Measurements from ENCODE around the gene GDF15.
A peak's percentile ranks its signal among the peaks of the same experiment; 100 is the strongest.
"Not testable (repeated sequence)": the region's sequence is repeated elsewhere in the genome, so short reads cannot be mapped to it uniquely, and the experiment has no call there.

The GDF15 gene

DNA sequence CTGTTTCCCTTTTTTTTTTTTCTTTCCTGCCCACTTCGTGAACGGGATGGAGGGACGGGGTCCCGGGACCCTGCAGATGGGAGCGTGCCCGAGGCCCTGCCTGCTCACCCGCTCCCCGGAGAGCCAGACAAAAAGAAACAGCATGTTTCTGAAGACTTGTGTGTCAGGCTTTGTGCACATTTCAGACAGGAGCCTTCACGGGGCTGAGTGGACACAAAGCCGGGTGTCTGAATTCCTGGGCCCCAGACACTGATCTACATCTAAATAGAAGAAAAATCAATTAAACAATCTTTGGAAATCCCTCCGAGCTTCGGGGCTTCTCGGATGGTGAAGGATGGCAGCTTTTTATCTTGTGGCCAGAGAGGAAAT is 41.4 kb upstream of the GDF15 start:
- peaks cover 0 to 69% (median 0%) of the 10 kb centered on the region in 11 experiments; a peak in 5 of 22 replicates for H4K20me1 ChIP-seq
- H3K27me3 ChIP-seq, result no peaks in the 10 kb centered on the region
- H3K9me3 ChIP-seq (replicated peaks in 1 of 11), result no peaks in the 10 kb centered on the region
- H3K4me3 ChIP-seq, result no peak overlapping the region
- peak overlapping the region in 4 of 11 experiments; percentile 2 to 92 (median 58); a peak in 7 of 22 replicates for H3K4me2 ChIP-seq
- H3K4me1 ChIP-seq, result peaks cover 25 to 69% (median 32%) of the 10 kb centered on the region in 10 experiments
- H3K9ac ChIP-seq, result peak overlapping the region in 7 of 11 experiments; percentile 8 to 62 (median 31); a peak in 5 of 22 replicates
- no peak for TF ChIP-seq Cebpa-rat (IDR thresholded peaks at IDR 0.05)
- peaks cover 0 to 67% (median 0%) of the 10 kb centered on the region in 11 experiments; a peak in 7 of 22 replicates for H3K36me3 ChIP-seq
- no peak overlapping the region for H3K27ac ChIP-seq

DNA sequence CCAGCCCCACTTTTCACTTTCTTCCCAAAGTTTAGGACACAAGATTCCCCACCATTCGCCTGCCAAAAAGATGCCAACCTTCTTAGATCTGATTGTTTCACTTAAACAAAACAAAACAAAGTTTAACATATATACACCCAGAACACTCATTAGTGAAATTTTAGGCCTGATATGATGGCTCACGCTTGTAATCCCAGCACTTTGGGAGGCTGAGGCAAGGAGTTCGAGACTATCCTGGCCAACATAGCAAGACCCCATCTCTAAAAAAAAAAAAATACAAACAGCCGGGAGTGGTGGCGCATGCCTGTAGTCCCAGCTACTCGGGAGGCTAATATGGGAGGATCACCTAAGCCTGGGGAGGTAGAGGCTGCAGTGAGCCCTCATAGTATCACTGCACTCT is 40.7 kb upstream of the GDF15 start:
- Histone ChIP-seq H3K4me3 (no peak overlapping the region), H4K20me1 (peaks cover 0 to 73% (median 0%) of the 10 kb centered on the region in 11 experiments; a peak in 5 of 22 replicates), H3K9me3 (replicated peaks in 1 of 11) (no peaks in the 10 kb centered on the region), H3K27ac (no peak overlapping the region), H3K27me3 (no peaks in the 10 kb centered on the region), H3K9ac (peak overlapping the region in 4 of 11 experiments; percentile 8 to 35 (median 26); a peak in 3 of 22 replicates), H3K4me2 (peak overlapping the region in 4 of 11 experiments; percentile 2 to 92 (median 58); a peak in 6 of 22 replicates), H3K4me1 (peaks cover 18 to 66% (median 25%) of the 10 kb centered on the region in 10 experiments), H3K36me3 (peaks cover 0 to 74% (median under 1%) of the 10 kb centered on the region in 11 experiments; a peak in 9 of 22 replicates)
- no peak for TF ChIP-seq Cebpa-rat (IDR thresholded peaks at IDR 0.05)

DNA sequence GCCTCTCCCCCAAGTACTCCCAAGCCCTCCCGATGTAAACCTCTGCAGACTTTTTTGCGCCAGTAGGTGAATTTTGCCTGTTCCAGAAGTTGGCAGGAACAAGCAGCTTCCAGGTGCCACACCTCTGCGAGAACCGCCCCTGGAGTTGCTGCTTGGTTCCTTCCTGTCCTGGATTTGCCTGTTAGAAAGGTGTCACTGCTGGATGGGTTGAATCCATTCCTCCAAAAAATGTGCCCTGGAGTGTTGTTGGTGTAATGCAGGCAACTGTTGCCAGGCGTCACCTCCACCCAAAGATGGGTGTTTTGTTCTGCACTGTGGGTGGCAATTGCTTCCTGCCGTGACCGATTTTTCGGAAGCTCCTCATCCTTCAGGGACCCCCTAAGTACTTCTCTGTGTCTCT is 39.9 kb upstream of the GDF15 start:
- H3K36me3 ChIP-seq, result peaks cover 0 to 82% (median 5%) of the 10 kb centered on the region in 11 experiments; a peak in 9 of 22 replicates
- H3K4me3 ChIP-seq, result no peak overlapping the region
- peak overlapping the region in 3 of 11 experiments; percentile 4 to 27 (median 7); a peak in 2 of 22 replicates for H3K9ac ChIP-seq
- H3K4me2 ChIP-seq, result peak overlapping the region; percentile 16 to 92 (median 41); a peak in 18 of 22 replicates
- H3K9me3 ChIP-seq (replicated peaks in 1 of 11), result no peaks in the 10 kb centered on the region
- peaks cover 0 to 73% (median 0%) of the 10 kb centered on the region in 11 experiments; a peak in 5 of 22 replicates for H4K20me1 ChIP-seq
- no peaks in the 10 kb centered on the region for H3K27me3 ChIP-seq
- no peak for TF ChIP-seq Cebpa-rat (IDR thresholded peaks at IDR 0.05)
- peaks cover 14 to 66% (median 20%) of the 10 kb centered on the region in 10 experiments for H3K4me1 ChIP-seq
- no peak overlapping the region; a peak in 1 of 22 replicates for H3K27ac ChIP-seq

- Histone ChIP-seq H3K9me3 (replicated peaks in 1 of 11) (no peaks in the 10 kb centered on the region), H4K20me1 (peaks cover 0 to 55% (median 0%) of the 10 kb centered on the region in 11 experiments; a peak in 5 of 22 replicates), H3K36me3 (peaks cover 0 to 90% (median 5%) of the 10 kb centered on the region in 11 experiments; a peak in 9 of 22 replicates), H3K9ac (no peak overlapping the region), H3K4me3 (no peak overlapping the region), H3K27ac (no peak overlapping the region), H3K4me2 (no peak overlapping the region), H3K4me1 (peaks cover 7 to 46% (median 11%) of the 10 kb centered on the region in 10 experiments; a peak in 18 of 20 replicates), H3K27me3 (no peaks in the 10 kb centered on the region)
- no peak for TF ChIP-seq Cebpa-rat (IDR thresholded peaks at IDR 0.05)
These were observed 37.8 kb upstream of the GDF15 start for GRCh38 chr19:18348171-18348570.

- peaks cover 0 to 52% (median 0%) of the 10 kb centered on the region in 11 experiments; a peak in 5 of 22 replicates for H4K20me1 ChIP-seq
- not testable (repeated sequence) for H3K9me3 ChIP-seq (replicated peaks in 1 of 11); H3K27me3 ChIP-seq; H3K4me3 ChIP-seq; H3K27ac ChIP-seq
- 0 out of 22 replicates have a peak overlapping the region, but pooled peaks of 1 of the 11 experiments have one; percentile 10 for H3K9ac ChIP-seq
- peak overlapping the region in 1 of 11 experiments; percentile 16; a peak in 1 of 22 replicates for H3K4me2 ChIP-seq
- peaks cover 0 to 90% (median 5%) of the 10 kb centered on the region in 11 experiments; a peak in 9 of 22 replicates for H3K36me3 ChIP-seq
- peaks cover 7 to 39% (median 11%) of the 10 kb centered on the region in 10 experiments; a peak in 18 of 20 replicates for H3K4me1 ChIP-seq
These were observed 37.1 kb upstream of the GDF15 start for GRCh38 chr19:18348818-18349339.

DNA sequence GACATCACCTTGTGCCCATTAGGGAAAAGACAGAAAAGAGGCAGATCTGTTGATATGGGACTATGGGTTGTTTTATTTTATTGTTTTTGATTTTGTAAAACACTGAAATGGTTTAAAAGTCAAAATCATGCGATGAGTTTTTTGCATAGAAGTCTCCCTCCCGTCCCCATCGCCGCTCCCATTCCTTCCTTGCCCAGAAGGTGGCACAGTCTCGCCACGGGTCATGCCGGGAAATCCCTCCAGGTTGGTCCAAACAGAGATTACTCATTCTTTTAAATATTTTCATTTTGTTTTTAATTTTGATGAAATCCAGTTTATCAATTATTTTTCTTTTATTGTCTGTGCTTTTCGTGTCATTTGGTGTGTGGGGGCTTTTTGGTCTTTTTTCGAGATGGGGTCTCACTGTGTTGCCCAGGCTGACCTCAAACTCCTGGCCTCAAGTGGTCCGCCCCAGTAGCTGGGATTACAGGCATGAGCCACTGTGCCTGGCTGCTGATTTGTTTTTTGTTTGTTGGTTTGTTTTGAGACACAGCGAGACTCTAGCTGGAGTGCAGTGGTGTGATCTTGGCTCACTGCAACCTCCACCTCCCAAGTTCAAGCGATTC is 36.3 kb upstream of the GDF15 start:
- Histone ChIP-seq H3K9ac (0 out of 22 replicates have a peak overlapping the region, but pooled peaks of 1 of the 11 experiments have one; percentile 21), H3K36me3 (peaks cover 0 to 90% (median 5%) of the 10 kb centered on the region in 11 experiments; a peak in 9 of 22 replicates), H3K27ac (no peak overlapping the region), H3K4me2 (0 out of 22 replicates have a peak overlapping the region, but pooled peaks of 2 of the 11 experiments have one; percentile 12 to 16), H3K9me3 (replicated peaks in 1 of 11) (no peaks in the 10 kb centered on the region), H3K4me3 (no peak overlapping the region), H4K20me1 (peaks cover 0 to 45% (median 0%) of the 10 kb centered on the region in 11 experiments; a peak in 4 of 22 replicates), H3K27me3 (no peaks in the 10 kb centered on the region), H3K4me1 (peaks cover 7 to 31% (median 10%) of the 10 kb centered on the region in 10 experiments; a peak in 18 of 20 replicates)
- no peak for TF ChIP-seq Cebpa-rat (IDR thresholded peaks at IDR 0.05)

DNA sequence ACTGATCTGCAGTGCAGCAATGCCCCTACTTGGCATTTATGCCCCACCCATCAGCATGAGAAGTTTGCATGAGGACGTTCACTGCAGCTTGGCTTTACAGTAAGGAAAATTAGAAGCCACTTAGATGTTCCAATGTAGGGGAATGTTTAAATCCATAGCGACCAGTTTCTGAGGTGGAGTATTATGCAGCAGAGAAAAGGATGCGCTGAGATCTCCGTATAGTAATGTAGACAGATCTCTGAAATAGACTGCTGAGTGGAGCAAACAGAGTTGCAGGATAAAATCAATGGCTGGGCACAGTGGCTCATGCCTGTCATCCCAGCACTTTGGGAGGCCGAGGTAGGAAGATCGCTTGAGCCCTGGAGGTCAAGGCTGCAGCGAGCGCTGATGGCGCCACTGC is 35.5 kb upstream of the GDF15 start:
- Histone ChIP-seq H4K20me1 (peaks cover 0 to 37% (median 0%) of the 10 kb centered on the region in 11 experiments; a peak in 4 of 22 replicates), H3K36me3 (peaks cover 0 to 90% (median 5%) of the 10 kb centered on the region in 11 experiments; a peak in 14 of 22 replicates), H3K9ac (no peak overlapping the region), H3K27ac (no peak overlapping the region), H3K4me1 (peaks cover 7 to 23% (median 9%) of the 10 kb centered on the region in 10 experiments; a peak in 18 of 20 replicates), H3K27me3 (no peaks in the 10 kb centered on the region), H3K9me3 (replicated peaks in 1 of 11) (no peaks in the 10 kb centered on the region), H3K4me3 (no peak overlapping the region), H3K4me2 (no peak overlapping the region)
- no peak for TF ChIP-seq Cebpa-rat (IDR thresholded peaks at IDR 0.05)

DNA sequence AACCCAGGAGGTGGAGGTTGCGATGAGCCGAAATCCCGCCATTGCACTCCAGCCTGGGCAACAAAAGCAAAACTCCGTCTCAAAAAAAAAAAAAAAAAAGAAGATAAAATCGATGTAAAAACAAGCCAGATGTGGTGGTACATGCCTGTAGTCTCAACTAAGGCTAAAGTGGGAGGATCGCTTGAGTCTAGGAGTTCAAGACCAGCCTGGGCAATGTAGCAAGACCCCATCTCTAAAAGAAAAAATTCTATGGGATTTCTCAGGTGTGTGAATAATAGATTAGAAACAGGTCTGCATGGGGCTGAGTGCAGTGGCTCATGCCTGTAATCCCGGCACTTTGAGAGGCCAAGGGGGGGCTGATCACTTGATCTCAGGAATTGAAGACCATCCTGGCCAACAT is 34.4 kb upstream of the GDF15 start:
- H3K4me2 ChIP-seq, result no peak overlapping the region
- H3K4me1 ChIP-seq, result peaks cover 0 to 14% (median 0%) of the 10 kb centered on the region in 10 experiments; a peak in 5 of 20 replicates
- no peak overlapping the region for H3K27ac ChIP-seq
- H3K9ac ChIP-seq, result no peak overlapping the region
- TF ChIP-seq Cebpa-rat (IDR thresholded peaks at IDR 0.05), result no peak
- H3K27me3 ChIP-seq, result no peaks in the 10 kb centered on the region
- H3K36me3 ChIP-seq, result peaks cover 0 to 91% (median 10%) of the 10 kb centered on the region in 11 experiments; a peak in 16 of 22 replicates
- peaks cover 0 to 3% (median 0%) of the 10 kb centered on the region in 11 experiments; a peak in 2 of 22 replicates for H3K9me3 ChIP-seq (replicated peaks in 1 of 11)
- H3K4me3 ChIP-seq, result no peak overlapping the region
- peaks cover 0 to 28% (median 0%) of the 10 kb centered on the region in 11 experiments; a peak in 4 of 22 replicates for H4K20me1 ChIP-seq

All from BLaER1 treated with 17β-estradiol and CSF1 and Interleukin-3, amounts not matched to agents 10 nM and 100 nM (cell line).